OCI-LY1 (cell line): ENCODE results near the gene CFAP97D1.

Source experiments
- CTCF ChIP-seq: fragments of 200-600 bp; sonication (generic), shearing (Covaris generic); IDR thresholded peaks from 2 replicates; pipeline ENCODE4 v1.5.1; 2017; ENCODE audit warnings: mild to moderate bottlenecking, antibody characterized with exemption, low read length, moderate library complexity, mixed read lengths
- EZH2 ChIP-seq: fragments of 200-600 bp; sonication (generic), shearing (Covaris generic); IDR thresholded peaks from 2 replicates; pipeline ENCODE4 v1.8.0; 2017; ENCODE audit warnings: borderline replicate concordance, mixed run types, mild to moderate bottlenecking, antibody characterized with exemption, low read length, moderate library complexity, mixed read lengths

- TF ChIP-seq CTCF (no peak), EZH2 (no peak)
Observed at GRCh38 chr17:43814026-43814425, 33.8 kb downstream of the CFAP97D1 start.
